GOT3 (cell line): ENCODE data around the gene REN.

Experiments
- DNase-seq: peaks from one replicate; lab custom pipeline; 2025; ENCODE audit warnings: mixed read lengths; lab: John Stamatoyannopoulos, UW

Gene REN

DNA sequence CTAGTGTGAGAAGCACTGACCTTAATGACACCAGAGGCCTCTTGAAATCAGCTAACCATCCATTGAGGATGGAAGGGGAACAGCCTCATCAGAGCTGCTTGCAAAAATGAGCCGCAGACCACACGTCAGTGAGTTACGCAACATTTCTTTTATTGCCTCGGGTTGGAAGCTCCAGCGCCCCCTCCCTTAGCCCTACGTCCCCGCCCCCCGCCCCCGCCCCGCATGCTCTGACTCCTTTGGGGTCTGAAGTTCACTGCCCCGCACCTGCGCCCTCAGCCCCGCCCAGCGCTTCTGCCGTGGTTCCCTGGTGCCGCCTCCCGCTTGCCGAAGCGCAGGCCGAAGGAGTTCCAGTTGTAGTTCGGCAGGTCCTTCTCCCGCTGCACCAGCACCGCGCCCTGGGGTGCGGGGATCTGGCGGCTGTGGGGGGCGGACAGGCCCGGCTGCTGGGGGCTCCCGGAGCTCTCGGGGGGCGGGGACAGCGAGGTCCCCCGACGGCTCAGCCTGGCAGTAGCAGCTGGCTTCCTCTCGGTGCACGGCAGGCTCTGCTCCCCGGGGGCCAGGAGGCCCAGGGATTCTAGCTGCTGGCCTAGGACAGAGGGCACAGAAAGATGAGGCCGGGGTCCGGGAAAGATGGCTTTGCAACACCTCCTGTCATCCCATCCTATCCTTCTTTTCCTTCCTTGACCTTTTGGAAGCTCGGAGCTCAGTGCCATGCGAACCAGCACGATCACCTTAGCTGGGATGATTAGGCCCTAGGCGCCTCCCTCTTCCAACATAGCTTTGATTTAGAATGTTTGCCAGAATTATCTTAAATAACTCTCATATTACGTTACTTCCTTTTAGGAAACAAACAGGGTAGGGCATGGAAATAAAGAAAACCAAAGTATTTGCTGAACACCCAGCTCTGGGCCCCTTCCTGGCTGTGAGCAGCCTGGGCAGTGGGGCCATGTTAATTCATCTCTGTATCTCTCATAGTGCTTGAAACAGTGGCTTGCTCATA is 24.4 kb upstream of the REN start:
- no peak for DNase-seq

DNA sequence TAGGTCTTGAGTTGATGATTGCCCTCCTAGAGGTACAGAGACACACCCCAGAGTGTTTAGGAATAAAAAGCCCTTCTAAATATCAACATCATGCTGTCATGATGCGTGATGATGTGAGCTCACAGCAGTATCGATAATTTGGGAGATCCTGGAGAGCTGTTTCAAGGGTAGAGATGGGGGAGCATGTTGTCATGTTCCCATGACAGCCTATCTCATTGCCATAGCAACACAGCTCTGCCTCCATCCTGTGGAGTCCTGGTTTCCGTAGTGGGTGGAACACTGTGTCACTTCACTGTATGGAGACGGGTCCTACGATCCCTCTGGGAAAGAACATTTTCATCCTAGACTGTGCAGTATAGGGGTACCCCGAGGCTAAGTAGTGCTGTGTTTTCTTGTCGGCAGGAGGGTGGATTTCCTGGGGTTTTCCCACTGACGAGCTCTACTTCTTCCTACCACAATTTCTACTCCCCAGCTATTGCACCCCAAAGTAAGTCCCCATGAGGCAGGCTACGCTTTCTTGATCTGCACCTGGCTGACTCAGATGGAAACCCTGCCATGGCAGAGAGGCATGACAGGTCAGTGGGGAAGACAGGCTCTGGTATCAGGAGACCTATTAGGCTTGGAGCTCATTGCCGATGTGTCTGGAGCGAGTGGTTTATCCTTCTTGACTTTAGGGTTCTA is 23.0 kb upstream of the REN start:
- no peak for DNase-seq

DNA sequence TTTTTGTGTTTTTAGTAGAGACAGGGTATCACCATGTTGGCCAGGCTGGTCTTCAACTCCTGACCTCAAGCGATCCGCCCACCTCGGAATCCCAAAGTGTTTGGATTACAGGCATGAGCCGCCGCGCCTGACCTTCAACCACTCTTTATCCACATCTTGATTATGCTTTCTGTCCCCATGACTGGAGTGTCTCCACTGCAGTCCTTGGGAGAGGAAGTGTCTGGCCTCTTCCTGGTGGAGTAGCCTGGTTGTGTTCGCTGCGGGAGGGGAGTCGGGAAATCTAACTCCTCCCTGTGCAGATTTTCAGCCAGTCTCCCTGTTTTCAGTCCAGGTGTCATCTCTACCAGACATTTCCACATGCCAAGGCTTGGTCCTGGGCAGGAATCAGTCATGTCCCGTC is 20.5 kb upstream of the REN start:
- no peak for DNase-seq

DNA sequence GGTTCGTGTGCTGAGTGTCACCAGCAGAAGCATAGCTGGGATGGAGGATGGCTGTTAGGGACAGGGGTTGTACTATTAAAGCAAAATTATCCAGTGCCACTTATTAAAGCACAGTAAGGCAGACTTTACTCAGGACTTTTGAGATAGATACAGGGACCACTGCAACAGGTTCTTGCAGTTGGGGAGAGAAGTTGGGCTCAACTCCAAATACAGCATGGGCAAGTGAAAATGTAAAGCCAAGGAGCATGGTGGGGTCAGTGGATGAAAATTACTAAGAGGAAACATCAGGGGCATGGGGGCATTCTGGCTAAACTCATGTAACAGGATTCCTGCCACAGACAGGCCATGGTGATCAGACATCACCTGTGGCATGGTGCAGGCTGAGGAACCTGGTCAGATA is 15.0 kb upstream of the REN start:
- no peak for DNase-seq

DNA sequence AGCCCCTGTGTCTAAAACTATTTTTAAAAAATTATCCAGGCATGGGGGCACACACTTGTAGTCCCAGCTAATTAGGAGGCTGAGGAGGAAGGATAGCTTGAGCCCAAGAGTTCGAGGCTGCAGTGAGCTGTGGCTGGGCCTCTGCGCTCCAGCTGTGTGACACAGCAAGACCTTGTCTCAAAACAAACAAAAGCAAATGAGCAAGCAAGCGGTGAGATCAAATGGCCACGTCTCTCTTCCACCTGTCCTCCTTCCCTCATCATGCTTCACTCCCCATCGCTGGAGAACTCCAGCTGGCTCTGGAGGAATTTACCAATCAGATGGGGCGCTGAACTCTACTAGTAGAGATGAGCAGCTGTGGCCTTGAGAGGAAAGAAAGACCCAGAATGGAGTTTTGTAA is 14.0 kb upstream of the REN start:
- DNase-seq = no peak

DNA sequence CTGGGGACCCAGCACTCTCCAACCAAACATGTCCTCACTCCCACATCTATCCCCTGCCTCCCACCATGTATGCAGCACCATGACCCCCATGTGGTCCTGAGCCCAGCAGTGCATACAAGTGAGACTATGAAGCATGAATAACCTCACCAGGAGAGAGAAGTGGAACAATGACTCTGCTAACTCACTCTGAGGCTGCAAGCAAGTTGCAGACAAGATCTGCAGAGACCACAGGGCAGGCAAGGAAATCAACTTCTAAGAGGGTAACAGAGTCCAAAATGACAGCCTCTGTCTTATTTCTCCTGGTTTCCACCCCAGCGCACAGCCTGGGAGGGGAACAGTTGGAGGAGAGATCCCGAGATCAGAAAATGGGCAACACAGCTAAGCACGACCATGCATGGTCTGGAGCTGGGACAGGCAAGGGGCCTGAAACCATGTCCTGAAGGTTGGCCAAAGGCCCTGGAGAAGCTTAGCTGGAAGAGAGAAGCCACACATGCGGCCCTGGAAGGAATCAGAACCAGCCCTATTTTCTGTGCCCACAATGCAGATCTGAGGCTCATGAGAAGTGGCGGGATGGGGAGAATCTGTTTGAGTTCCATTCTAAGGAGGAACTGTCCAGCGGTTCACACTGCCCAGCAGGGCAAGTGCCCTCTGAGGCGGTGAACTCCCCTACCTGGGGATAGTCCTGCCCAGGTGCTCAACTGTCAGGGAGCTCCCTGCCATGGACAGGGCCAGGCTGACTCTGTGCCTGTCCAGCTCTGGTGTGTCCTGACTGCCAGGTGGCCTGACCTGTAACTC is 12.5 kb upstream of the REN start:
- DNase-seq = no peak

DNA sequence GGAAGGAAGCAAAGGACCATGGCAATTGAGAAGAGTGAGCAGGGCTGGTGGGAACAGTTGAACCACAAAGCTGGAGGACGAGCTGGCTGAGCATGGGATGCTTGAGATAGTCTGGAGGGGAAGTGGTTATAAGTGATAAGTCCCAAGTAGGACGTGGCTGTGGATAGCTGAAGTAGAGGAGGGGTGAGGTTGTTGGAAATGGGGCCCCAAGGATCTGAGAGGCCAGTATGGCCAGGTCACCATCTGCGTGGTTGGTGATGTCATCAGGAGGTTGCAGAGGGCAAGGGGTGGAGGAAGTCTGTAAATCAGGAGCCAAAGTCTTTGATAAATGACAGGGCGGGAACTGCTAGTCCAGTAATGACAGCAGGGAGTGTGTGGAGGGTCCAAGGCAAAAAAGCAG is 11.0 kb upstream of the REN start:
- DNase-seq = no peak

DNA sequence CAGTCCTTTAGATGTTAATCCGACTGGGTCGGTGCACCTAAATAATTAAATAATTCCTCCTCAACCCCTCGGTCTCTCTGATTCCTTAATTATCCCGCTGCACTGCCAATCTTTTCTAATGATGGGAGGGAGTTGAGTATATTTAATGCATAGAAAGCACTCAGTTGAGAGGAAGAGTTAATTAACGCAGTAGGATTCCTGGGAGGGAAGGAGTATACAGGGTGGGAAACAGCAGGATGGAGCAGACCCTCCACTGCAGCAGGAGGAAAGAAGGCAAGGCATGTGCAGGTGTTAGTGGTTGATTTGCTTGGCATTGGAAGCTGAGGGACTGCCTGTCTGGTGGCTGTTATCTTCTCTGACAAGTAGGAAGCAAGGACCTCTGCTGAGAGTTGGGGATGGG is 9.9 kb upstream of the REN start:
- no peak for DNase-seq

DNA sequence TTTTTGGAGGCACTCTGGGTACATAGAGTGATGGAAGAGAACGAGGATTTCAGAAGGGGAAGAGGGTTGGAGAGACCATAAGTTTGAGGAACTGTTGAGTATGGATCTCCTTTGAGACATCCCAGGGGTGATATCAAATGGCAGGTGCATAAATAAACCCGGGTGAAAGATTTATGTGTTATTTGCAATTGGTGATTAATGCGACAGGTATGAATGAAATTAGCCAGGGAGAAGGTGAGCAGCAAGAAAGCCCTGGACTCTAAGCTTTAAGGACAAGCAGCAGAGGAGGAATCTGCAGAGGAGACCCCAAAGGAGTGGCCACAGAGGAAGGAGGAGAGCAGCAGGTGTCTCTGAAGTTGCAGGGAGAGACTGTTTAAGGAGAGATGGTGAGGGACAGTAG is 8.8 kb upstream of the REN start:
- no peak for DNase-seq

DNA sequence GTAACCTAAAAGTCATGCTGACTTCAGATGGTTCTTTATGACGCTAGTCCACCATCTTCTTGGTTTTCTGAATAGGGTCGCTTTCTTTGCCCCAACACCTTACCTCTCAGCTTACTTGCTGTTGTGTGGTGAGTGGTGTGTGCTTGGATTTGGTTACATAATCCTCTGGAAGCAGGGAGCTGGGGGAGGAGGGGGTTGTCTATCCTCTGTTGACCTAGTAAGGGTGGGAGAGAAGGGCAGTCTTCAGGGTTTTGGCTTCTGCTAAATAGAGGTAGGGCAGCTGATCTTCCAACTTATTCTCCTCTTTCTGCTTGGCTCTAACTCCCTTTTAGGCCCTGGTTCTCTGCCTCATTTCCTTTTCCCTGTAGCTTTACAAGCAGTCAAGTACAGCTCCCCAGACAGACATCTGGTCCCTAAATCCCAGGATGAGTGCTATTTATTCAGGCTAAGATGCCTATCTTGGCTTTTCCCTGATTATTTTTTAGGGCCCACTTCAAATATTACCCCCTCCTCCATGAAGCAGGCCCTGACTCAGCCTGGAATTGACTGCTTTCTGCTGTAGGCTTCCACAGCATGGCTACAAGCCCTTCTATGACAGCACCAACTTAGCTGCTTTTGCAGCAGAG is 6.4 kb upstream of the REN start:
- no peak for DNase-seq

DNA sequence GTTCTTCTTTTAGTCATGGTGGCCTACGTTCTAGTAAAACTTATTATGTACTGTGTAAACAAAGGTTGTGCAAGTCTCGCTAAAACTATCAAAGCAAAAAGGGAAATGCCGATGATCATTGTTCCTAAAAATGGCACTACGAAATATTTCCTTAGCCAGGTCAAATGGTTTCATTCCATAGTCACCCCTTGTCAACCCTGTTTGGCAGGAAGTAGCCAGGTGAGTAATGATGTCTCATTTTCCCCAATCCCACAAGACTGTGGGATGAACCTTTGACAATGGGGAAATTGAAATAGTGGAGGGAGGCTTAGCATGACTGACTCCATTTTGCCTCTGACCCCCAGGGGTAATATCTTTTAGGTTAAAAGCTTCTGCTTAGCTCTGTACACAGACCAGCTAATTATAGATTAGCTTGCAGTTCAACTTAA is 5.6 kb upstream of the REN start:
- no peak for DNase-seq

DNA sequence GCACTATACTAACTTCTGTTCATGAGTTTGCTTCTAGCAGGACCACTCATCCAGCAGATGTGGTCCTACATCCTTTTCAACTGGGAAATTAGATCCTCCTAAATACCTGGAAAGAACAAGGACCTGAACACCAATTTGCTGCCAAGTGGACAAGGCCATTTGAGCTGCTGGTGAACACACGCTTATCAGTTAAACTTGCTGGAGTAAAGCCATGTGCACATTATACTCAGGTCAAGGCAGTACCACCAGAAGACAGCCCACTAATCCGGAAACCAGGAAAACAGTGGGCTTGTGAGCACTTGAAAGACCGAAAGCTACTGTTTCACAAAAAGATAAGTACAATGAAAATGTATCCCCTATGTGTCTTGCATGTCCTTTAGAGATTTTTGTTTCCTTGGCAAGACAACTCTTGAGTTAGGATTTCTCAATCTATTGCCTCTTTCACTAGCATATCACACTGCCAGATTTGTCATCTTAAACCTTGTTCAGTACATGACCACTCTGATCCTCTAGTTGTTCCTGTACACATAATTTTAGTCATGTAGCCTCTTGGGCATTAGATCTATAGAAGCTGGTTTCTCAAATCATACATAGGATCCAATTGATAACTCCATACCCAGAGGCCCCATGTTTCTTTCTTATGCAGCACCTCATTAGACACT is 4.5 kb upstream of the REN start:
- DNase-seq = no peak

DNA sequence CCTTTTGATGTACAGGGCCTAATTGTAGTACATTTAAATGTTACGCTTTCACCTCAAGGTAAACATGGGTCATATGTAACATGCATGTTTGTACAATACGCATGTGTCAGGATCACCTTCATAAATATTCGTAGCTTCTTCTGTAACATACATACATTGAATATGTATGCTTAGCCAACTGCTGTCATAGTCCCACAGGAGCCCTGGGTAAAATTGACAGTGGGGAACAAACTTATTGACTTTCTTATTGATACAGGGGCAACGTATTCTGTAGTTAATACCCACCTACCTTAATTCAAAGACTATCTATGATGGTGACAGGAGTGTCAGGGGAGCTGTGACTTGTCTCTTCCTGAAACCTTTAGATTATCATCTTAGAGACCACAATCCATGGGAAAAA is 3.7 kb upstream of the REN start:
- DNase-seq = no peak

DNA sequence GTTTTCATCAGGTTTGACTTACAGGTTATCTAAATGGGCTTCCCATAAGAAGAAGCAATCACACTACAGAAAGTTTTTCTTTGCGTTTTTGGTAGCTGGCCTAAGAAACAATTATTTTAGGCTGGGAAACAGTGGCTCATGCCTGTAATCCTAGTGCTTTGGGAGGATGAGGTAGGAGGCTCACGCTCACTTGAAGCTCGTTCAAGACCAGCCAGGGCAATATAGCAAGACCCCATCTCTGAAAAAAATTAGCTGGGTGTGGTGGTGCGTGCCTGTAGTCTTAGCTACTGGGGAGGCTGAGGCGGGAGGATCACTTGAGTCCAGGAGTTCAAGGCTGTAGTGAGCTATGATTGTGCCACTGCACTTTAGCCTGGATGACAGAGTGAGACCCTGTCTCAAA is 1.6 kb upstream of the REN start:
- no peak for DNase-seq

DNA sequence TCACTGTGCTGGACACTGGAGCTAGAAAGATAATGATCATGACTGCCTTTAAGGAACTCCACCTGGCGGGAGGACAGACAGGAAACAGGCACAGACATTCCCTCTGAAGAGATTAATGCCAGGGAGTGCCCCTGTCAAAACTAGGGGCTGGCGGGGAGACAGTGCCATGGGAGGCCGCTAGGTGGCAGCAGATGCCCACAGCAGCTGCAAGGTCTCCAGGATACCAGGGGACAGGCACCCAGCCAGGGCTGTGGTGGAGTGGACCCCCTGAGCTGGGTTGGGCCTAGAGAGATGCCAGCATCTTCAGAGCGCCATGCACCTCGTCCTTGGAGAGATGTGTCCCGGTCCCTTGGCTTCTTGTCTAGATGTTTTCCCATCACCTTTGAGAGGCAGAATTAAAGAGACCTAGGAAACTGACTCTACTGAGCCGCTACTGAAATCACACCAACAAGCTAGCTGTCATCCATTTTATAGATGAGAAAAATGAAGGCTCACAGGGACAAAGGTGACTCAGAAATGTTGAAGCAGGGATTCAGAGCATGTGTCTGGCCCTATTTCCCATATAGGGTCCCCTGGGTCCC is 3.6 kb downstream of the REN start:
- DNase-seq = peak; percentile 56

DNA sequence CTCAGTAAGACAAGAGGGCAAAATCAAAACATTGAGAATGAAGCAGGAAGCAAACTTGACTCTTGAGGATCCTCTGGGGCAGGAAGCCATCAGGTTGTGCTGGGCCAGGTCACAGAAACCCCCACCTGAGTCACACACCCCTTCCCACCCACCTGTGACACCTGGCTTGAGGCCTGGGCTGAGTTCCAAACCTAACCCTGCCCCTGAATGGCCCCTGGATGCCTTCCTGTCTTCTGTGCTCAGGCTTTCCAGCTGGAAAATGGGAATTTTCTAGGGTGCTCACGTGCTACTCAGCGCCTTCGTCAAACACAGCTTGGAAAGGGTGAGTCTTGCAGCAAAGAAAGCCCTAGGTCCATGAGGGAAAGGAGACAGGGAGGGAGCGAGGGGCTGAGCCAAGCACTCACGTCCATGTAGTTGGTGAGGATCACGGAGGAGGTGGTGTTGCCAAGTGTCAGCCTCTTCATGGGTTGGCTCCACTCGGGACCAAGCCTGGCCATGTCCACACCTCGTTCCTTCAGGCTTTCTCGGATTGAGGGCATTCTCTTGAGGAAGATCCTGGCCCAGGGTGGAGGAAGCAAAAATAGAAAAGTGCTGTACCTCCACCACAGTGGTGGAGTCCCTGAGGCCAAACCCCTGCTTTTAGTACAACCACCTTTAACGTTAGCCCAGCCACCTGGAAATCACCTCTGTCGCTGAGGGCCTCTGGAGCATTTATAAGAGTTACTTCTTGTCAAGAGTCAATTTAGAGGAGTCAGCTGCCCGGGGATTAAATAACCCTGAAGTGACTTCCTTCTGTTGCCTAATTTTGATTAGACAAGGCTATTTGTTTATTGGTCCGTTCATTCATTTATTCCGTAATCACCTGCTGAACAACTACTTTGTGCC is 4.3 kb downstream of the REN start:
- DNase-seq = no peak

DNA sequence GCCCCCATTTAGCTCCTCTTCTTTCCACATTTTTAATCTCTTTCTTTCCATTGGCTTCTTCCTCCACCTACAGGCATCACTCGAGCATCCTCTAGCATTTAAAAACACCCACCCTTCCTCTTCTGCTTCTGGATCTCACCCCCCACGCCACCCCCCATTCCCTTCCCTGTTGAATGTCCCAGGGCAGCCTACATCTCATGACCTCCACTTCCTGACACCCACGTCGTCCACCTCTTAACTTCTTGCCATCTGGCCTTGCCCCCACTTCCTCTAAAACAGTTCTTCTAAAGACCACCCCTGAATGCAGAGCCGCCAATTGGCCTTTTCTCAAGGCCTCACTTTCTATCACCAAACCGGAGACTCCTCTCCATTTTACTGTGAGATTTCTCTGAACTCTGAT is 8.2 kb downstream of the REN start:
- no peak for DNase-seq

DNA sequence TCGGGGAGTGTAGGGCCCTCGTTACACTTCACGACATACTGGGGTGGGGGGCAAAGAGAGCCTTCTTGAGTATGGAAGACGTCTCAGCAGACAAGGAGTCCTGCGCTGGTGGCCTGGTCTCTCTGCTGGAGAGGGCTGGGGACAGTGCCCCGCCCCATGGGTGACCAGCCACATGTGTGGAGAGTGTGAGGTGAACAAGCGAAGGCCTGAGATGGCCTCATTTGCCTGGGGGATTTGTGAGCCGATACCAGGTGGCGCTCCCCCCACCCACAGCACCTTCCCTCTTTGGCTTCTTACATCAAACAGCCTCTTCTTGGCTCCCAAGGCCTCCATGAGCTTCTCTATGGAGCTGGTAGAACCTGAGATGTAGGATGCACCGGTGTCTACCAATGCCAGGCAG is 10.3 kb downstream of the REN start:
- DNase-seq = no peak

DNA sequence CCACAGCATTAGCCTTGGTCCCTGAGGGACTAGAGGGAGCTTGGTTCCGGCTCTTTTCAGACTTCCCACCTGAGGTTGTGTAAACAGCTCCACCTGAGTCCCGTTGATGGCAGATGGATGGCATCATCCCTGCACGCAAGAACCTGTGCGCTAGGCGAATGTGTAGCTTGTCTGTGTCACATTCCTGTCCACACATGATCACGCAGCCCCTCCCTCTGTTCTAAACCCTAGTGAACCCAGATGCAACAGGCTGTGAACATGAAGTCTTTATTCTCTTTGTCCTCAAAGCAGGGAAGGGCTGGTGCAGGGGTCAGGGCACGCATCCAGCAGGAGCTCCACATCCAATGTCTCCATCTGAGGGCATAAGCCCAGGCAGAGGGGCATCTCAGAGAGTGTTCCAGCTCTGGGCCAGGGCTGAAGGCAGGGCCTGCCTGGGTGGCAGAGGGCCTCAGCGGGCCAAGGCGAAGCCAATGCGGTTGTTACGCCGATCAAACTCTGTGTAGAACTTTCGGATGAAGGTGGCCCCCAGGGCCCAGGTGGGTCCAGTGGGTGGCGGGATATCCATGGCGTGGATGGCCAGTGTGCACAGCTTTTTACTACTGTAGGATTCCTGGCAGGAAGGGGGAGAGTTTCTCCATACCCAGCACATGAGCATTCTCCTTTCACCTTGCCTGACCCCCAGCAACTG is 11.4 kb downstream of the REN start:
- no peak for DNase-seq

DNA sequence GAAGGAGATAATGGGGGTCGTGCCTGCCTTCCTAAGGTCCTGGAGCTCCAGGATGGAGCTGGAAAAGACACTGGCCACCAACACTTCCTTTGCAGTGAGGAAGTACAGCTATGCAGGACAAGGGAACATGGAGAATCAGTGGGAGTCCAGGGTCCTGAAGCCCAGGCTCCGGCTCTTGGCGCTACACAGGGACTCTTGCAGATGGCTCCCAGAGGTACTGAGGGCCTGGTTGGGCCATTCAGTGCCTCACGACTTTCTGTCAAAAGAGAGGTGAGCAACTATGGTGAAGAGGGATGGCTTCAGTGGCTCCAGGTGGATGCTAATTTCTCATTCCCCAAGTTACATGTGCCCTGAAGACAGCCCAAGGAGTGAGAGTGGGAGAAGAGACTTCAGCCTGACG is 12.5 kb downstream of the REN start:
- no peak for DNase-seq
